Activated CD4-positive, alpha-beta T cell treated with anti-CD3 and anti-CD28 coated beads, Interleukin-2, Interleukin-6, amounts not matched to agents 100 ng/mL and 50 ng/mL, durations not matched to agents 16 hours and 8 hours (primary cell): ENCODE measurements around the gene DGKQ.

Source experiments
- DNase-seq: peaks from one replicate; pipeline ENCODE4 v3.0.0-alpha.2; 2020

The DGKQ gene

DNA sequence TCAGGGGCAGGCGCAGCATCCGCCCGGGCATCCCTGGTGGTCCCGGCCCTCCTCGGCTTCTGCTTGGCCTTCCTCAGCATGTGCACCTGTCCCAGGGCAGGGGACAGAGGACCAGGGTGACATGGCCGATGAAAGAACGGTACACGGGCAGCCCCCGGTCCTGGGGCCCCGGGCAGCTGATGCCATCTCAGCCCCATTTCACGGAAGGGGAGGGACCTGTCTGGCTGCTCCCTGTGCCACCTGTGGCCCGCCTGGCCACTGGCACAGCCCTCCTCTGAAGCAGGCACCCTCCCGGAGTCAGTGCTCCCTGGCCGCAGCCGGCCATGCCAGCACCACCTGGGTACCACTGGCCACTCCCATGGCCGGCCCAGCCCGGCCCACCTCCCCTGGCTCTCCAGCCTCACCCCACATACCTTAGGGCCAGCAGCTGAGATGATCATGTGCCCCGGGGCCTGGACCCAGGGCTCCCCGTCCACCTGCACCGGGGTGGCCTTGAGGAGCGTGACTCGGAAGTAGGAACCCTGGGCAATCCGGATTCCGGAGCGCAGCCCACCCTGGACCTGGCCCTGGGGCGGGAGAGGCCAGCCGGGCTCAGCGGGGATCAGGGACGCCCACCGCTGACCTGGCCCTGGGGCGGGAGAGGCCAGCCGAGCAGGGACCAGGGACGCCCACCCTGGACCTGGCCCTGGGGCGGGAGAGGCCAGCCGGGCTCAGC is 12.6 kb downstream of the DGKQ start:
- DNase-seq: no peak

DNA sequence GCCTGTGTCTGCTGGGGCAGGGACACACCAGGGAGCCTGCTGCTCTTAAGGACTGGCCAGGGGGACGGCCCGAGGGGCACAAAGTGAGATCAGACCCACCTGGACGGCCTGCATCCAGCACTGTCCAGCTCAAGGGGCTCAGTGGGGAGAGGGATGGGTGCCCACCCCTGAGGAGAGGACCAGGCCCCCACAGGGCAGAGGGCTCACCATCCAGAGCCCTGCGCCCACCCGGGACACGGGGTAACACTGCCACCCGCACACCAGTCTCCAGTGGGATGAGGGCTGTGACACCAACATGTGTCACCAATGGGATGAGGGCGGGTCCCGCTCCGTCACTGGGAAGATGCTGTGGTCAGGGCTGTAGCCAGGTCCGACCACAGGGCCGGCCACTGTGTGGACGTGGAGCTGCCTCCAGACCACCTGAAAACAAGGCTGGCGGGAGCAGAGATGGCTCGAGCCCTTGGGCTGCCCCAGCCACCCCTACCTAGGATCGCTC is 13.2 kb downstream of the DGKQ start:
- DNase-seq: no peak

DNA sequence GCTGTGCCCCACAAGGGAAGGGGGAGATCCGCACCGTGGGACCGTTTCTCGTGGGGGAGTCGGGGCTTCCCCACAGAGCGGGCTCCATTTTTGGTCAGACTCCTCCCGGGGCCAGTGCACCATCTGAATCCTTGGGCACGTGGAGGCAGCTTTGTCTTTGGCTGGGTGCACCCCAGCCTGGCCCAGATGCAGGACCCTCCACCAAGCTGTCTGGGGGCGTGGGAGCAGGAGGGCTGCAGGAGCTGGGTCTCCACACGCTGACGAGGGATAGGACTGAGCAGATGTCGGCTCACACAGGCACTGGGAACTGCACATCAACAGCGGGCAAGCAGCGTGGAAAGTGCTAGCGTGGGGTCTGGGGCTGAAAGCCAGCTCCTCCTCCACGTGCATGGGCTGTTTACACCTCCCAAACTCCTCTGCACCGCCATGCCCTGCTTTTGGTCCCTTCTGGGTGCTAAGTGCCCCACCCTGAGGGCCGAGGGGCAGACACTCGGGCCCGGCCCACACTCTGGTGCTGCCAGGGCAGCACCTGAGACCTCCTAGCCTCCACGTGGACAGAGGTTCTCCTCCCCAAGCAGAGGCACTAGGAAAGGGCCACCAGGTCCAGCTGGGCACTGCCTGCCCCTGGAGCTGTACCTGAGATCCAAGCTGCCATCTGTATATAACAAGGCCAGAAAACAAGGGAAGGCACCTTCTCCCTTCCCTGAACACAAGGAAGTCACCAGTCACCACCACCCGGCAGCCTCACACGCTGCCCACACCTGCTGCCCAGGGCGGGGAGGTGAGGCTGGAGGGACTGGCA is 13.8 kb downstream of the DGKQ start:
- no peak for DNase-seq

GRCh38 chr4:958696-959337 is 14.6 kb downstream of the DGKQ start:
- no peak for DNase-seq

DNA sequence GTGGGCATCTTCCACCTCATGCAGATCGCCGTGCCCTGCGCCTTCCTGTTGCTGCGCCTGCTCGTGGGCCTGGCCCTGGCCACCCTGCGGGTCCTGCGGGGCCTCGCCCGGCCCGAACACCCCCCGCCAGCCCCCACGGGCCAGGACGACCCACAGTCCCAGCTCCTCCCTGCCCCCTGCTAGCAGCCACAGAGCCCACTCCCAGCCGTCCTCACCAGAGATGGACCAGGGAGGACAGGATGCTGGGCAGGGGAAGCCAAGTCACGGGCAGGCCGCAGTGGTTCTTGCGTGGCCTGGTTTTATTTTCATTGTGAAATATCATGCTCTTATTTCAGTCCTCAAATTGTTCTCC is 15.1 kb downstream of the DGKQ start:
- DNase-seq: no peak

- DNase-seq: no peak
Observed at GRCh38 chr4:957581-958313, 15.6 kb downstream of the DGKQ start.

DNA sequence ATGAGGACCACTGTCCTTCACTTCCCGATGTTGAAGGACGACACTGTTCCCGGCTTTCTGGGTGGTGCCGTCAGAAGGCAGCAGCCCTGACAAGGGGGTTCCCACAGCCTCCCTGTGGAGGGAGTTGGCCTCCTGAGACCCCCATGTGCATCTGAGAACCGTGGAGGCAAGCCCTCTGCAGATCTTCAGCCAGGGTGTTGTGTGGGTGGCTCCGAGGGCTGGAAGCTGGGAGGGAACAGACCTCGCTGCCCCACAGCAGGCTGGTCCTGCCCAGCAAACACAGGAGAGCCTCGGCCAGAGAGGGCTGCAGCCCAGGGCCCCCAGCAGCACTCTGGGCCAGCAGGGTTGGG is 16.2 kb downstream of the DGKQ start:
- no peak for DNase-seq

GRCh38 chr4:956531-957230 is 16.7 kb downstream of the DGKQ start:
- no peak for DNase-seq

- DNase-seq: no peak
Observed at GRCh38 chr4:955931-956381, 17.4 kb downstream of the DGKQ start.

GRCh38 chr4:955161-955921 is 18.0 kb downstream of the DGKQ start:
- no peak for DNase-seq

DNA sequence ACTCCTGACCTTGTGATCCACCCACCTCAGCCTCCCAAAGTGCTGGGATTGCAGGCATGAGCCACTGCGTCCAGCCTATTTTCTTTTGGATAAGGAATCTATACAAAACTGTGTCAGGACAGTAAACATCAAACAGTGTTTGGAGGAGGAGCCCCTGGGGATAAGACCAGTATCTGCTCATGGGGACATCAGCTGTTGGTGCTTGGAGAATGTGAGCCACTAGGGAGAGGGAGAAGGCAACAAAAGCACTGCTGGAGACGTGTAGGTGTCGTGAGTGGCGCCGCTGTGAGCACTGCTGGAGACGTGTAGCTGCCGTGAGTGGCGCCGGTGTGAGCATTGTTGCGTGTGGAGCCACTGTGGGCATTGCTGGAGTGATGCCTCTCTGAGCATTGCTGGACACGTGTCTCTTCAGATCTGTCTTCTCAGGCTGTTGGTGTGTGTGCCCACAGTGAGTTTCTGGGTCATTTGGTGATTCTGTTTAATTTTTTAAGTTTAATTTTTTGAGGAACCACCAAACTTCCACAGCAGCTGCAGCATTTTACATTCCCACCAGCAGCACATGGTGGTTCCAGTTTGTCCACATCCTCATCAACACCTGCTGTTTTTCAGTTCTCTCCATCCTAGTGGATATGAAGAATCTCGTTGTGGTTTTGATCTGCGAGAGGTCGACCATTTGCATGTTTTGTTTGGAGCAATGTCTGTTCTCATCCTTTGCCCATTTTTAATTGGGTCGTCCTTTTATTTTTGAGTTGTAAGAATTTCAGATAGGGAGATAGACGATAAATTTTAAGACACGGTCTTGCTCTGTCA is 19.0 kb downstream of the DGKQ start:
- DNase-seq: no peak

DNA sequence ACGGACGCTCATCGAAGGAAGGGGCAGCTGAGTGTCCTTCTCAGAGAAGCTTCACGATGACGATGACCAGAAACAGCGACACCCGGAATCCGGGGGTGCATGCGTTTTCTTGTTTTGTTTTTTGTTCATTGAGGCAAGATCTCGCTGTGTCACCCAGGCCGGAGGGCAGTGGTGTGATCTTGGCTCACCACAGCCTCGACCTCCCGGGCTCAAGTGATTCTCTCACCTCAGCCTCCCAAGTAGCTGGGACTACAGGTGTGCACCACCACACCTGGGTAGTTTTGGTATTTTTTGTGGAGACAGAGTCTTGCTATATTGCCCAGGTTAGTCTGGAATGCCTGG is 19.8 kb downstream of the DGKQ start:
- no peak for DNase-seq

GRCh38 chr4:952881-953573 is 20.3 kb downstream of the DGKQ start:
- no peak for DNase-seq

DNA sequence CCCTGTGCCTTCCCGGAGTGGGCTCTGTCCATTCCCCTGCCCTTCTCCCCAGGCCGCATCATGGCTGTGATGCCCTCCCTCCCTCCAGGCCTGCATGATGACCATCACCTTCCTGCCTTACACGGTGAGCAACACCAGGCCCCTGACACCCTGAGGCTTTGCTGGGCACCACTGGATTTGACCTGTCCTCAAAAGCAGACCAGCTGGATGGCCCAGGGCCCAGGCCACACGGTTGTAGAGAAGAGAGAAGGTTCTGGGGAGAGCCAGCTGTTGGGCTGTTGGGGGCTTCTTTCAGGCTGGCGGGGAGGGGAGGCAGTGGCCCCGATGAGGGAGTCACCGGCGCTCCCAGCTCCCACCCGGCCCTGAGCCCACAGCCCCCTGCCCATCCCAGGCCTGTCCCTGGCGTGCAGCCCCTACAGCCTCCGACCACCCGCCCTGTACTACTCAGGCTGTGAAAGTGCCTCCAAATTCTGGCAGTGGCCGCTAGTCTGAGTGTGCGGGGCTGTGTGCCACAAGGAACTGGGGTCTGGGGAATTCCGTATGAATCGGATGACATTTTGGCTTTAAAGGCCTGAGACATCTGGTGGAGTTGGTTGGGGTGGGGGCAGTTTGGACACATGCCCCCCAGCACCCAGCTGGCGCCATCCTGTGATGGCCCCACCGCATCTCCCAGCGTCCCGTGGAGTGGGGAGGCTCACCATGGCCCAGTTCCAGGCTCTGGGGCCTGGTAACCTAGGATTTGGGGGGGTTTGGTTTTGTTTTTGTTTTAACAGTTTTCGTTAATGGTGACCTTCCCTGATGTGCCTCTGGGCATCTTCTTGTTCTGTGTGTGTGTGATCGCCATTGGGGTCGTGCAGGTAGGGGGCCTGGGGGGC is 21.5 kb downstream of the DGKQ start:
- DNase-seq: no peak

DNA sequence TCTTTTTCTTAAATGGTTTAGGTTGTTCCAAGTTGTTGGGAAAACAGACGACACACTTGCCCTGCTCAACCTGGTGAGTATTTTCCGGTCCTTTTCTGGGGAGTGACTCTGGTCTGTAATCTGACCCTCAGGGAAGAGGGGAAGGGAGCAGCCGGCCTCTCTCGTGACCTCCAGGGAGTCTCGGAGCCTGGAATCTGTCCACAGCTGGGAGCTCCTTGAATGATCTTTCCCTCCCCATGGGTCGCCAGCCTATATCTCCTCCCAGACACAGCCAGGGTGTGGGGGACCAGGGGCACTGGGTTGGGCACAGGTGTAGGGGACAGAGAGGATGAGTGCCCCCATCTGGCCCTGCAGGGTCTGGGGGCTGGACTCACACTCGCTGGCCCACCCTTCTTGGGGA is 22.2 kb downstream of the DGKQ start:
- DNase-seq: no peak

GRCh38 chr4:950136-951020 is 23.0 kb downstream of the DGKQ start:
- DNase-seq: no peak

DNA sequence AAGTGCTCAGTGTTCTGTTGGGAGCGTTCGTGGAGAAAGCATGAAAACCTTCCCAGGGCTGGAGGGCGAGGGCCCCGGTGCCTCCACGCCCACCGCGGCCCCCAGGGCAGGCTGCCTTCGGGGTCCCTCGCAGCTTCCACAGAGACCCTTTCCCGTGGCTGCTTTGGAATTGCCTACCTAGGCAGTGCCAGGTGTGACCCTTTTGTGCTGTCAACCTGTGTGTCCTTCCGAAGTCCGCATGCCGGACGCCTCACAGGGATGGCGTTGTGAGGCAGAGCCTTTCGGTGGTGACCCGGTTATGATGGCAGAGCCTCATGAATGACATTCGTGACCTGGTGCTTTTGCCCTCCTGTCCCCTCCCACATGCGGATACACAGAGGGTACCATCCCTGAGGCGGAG is 23.7 kb downstream of the DGKQ start:
- DNase-seq: no peak

DNA sequence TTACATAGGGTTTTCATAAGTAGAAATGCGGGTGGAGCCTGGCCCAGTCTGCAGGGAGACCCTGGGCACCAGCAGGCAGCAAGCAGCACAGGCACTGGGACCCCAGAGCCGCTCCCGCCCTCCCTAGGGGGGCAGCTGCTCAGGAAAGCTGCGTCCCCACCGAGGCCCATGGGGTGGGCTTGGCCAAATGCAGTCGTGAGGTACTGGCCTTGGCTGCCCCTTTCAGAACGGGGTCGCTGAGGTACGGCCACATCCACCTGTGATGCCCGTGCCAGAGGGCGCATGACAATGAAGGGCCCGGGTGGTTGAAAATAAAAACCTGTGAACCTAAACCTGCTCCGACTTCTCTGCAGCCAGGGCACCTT is 24.5 kb downstream of the DGKQ start:
- no peak for DNase-seq
